HK-2 (cell line): Measurements from ENCODE around the gene EPN3.

Source experiments
- DNase-seq: peaks from one replicate; pipeline ENCODE4 v3.0.0-alpha.2; 2018; ENCODE audit not compliant: unreplicated experiment

EPN3 gene

GRCh38 chr17:50549256-50549941 is 16.9 kb downstream of the EPN3 start:
- DNase-seq = no peak

DNA sequence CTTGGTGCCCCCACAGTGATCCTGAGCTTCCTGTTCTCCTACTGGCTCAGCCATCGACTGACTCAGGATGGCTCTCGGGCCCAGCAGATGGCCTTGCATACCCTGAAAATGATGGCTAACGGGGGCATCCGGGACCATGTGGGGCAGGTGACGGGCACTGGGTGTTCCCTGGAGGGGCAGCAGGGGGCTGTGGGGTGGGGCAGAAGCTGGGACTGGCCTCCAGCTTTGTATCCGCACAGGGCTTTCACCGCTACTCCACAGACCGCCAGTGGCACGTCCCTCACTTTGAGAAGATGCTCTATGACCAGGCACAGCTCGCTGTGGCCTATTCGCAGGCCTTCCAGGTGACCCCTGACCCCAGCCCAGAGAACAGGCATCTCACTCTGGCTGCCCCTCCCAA is 17.4 kb downstream of the EPN3 start:
- no peak for DNase-seq

DNA sequence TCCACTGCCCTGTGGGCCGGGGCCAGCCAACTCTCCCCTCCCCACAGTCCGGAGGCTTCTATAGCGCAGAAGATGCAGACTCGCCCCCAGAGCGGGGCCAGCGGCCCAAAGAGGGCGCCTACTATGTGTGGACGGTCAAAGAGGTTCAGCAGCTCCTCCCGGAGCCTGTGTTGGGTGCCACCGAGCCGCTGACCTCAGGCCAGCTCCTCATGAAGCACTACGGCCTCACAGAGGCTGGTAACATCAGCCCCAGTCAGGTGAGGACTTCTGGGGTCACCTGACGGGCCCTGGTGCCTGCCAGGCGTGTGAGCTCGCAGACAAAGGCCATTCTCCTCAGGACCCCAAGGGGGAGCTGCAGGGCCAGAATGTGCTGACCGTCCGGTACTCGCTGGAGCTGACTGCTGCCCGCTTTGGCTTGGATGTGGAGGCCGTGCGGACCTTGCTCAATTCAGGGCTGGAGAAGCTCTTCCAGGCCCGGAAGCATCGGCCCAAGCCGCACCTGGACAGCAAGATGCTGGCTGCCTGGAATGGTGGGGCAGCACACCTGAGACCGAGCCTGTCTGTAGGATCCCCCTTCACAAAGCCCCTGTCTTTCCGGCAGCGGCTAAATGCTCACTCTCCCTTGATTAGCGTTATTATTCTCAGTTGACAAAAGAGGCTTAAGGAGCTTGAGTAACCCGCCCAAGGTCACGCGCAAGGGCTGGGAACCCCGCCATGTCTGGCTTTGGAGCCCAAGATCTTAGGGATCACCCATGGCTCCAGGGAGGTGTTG is 18.3 kb downstream of the EPN3 start:
- peak; percentile 66 for DNase-seq

- no peak for DNase-seq
Measured at GRCh38 chr17:50551433-50551815, 18.9 kb downstream of the EPN3 start.

DNA sequence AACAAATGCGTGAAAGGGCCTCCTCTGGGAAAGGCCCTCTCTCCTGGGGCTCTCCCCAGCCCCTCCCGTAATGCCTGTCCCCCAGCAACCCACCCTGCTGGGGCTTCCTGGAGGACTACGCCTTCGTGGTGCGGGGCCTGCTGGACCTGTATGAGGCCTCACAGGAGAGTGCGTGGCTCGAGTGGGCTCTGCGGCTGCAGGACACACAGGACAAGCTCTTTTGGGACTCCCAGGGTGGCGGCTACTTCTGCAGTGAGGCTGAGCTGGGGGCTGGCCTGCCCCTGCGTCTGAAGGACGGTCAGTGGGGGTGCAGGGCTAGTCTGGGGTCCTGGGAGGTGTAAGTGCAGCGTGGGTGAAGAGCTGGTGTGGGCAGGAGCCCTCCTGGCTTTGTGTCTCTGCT is 19.3 kb downstream of the EPN3 start:
- DNase-seq = no peak

GRCh38 chr17:50554201-50554600 is 21.7 kb downstream of the EPN3 start:
- no peak for DNase-seq

DNA sequence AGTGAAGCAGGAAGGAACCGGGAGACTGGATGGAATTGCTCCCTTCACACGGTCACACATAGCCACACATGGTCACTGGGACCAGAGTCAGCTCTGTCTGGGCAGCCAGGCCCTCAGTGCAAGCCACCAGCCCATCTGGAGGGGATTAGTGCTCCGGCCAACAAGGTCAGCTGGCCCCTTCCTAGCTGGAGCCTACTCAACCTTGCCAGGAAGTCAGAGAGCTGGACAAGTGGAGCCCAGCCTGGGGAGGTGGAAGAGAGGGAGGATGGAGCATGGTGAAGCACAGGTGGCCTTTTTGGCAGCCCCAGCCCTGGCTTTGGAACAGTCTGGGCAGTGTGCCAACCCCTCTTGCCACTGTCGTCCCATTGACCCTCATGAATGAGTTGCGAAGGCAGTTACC is 24.3 kb downstream of the EPN3 start:
- no peak for DNase-seq

- no peak for DNase-seq
Measured at GRCh38 chr17:50557630-50558029, 25.1 kb downstream of the EPN3 start.

DNA sequence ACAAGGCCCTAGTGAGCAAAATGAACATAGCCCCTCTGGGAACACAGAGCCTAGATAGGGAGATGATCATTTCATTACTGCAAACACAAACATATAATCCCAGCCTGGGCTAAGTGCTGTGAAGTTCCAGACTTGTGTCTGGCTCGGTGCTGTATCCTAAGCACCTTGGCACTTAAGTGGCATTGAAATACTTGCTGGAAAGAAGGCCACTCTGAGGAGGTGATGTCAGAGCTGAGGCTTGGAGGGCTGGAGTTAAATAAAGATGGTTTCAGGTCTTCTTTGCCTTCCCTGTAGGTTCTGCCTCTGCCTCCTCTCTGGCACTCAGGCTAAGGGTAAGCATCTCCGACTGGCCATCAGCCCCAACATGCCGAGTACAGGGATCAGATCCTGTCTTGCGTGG is 25.6 kb downstream of the EPN3 start:
- DNase-seq = no peak

- no peak for DNase-seq
Measured at GRCh38 chr17:50558581-50558940, 26.0 kb downstream of the EPN3 start.

GRCh38 chr17:50558941-50559614 is 26.5 kb downstream of the EPN3 start:
- DNase-seq = no peak

GRCh38 chr17:50559674-50560184 is 27.2 kb downstream of the EPN3 start:
- peak; percentile 28 for DNase-seq

DNA sequence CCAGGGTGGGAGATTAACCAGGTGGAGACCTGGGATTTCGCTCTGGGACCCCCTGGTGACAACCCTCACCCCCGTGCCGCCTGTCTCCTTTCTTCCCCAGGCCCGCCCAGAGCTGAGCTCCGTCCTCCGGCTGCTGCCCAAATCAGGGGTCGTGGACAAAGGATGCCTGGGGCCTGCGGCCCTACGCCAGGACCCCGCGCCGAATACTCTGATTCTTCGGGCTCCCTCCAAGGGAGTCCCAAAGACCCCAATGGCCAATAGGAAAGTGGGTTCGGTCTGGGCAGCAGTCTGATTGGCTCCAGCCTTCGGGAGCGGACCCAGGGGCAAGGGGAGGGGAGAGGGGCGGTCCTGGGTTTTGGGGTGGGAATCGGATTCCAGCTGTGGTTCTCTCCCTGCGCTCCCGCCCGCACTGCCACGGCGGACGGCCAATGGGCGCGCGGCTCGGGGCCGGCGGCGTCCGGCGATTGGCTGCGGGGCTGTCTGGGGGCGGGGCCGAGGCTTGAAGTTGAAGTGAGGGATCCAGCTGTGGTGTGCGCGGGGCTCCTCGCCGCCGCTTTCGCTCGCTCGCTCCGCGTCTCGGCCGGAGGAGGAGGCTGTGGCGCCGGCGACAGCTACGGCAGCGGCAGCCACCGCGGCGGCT is 27.8 kb downstream of the EPN3 start, which contains the start of gene CACNA1G:
Gene CACNA1G, plus strand, starts transcription at position 531 of the 640 bp plus-strand sequence. CDS start 745 bp downstream, outside the sequence.
- peak; percentile 79 for DNase-seq

DNA sequence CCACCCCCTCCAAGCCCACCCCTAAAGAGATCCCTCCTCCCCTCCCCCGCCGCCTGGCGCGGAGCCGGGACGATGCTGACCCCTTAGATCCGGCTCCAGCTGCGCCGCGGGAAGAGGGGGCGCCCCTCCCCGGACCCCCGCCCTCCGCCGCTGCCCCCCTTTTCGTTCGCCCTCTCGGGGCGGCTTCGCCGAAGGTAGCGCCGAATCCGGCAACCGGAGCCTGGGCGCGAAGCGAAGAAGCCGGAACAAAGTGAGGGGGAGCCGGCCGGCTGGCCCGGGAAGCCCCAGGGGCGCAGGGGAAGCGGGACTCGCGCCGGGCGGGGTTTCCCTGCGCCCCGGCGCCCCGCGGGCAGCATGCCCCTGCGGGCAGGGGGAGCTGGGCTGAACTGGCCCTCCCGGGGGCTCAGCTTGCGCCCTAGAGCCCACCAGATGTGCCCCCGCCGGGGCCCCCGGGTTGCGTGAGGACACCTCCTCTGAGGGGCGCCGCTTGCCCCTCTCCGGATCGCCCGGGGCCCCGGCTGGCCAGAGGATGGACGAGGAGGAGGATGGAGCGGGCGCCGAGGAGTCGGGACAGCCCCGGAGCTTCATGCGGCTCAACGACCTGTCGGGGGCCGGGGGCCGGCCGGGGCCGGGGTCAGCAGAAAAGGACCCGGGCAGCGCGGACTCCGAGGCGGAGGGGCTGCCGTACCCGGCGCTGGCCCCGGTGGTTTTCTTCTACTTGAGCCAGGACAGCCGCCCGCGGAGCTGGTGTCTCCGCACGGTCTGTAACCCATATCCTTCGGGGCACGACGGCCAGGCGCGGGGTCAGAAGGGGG is 28.6 kb downstream of the EPN3 start:
- DNase-seq = no peak

DNA sequence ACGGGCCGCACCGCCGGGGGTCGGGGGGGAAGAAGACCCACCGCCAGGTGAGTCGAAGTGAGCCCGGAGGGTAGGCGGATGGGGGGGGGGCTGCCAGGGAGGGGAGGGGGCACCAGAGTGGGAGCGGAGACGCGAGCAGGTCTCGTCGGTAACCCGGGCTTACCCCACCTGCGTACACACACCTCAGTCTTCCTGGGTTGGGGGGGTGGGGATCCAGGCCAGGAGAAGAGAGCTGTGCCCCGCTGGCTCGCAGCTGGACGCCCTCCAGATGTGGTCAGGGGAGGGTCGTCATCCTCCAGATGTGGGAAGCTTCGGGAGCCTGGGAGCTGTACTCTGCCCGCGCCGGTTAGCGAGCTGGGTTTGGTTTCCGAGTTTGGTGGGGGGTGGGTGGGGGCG is 29.2 kb downstream of the EPN3 start:
- no peak for DNase-seq

GRCh38 chr17:50562242-50563091 is 29.9 kb downstream of the EPN3 start:
- no peak for DNase-seq

GRCh38 chr17:50563092-50563511 is 30.6 kb downstream of the EPN3 start:
- DNase-seq = no peak

GRCh38 chr17:50564916-50565315 is 32.4 kb downstream of the EPN3 start:
- DNase-seq = no peak

DNA sequence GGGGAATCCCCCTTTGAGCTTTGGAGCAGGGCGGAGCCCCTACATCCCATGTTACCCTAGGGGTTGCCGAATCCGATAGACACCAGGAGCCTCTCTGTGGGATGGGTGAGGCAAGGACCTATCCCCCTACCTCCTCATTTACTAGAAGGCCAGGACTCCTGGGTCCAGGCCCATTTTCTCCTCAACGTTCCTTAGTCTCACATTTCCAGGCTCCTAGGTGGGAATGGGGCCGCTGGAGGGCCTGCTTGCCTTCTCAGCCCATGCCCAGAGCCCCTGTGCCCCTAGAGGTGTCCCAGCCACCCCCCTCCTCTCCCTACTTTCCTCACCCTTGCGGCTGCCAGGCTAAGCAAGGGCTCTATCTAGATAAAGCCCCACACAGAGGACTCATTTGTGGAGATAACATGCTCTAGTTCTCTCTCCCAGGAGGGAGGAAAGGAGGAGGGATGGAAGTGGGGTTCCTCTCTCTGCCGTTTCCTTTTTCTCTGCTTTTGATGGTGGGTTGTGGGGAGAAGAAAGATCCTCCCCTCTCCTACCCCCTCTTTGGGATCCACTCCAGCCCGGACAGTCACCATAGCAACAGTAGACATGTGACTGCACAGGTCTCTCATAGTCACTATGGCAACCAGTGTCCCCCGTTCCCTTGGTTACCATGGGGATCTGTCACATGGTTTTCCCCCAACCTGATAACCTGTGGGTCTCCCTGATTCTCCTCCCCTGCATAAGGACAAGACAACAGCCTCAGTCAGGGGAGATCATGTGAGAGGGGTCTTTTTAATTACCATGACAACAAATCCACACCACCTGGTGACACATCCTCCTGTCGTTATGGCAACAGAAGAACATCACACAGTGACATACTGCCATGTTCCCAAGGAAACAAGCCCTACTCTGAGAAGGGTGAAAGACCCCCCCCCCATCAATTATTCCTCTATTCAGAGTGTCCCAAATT is 33.1 kb downstream of the EPN3 start:
- no peak for DNase-seq
